Measurements from ENCODE around the gene LARGE1. TPM values are rescaled to one million over a fixed set of nuclear protein-coding genes. Genes with fewer than 3 reads are reported as not detected.

Gene LARGE1
- total RNA-seq, 2 donors from 2014 or later: 80.5 to 101 TPM

DNA sequence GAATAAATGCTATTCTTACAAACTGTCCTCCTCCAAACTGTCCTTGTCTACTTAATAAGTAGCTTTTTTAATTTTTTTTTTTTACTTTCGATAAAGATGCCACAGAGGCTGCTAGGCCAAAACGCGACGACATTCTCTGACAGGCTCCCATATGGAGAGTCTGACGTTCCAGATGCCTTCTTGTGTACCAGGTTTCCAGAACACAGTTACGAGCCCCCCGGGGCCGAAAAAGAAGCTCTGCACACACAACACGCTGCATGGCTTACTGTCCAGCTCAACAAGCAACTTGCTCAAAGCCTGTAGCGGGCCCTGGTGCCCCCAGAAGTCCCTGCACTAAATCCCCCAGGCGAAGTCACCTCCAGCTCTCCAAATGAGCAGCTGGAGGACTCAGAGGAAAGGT, 39.3 kb downstream of the LARGE1 start:
- H3K9me3 ChIP-seq: no peaks in the 10 kb centered on the region
- H3K27me3 ChIP-seq: no peaks in the 10 kb centered on the region
- H3K4me1 ChIP-seq: peaks cover 0 to 39% of the 10 kb centered on the region in 2 donors
- no peaks in the 10 kb centered on the region for H3K36me3 ChIP-seq
- H3K4me3 ChIP-seq: no peak overlapping the region
- TF ChIP-seq, protein P1, sequence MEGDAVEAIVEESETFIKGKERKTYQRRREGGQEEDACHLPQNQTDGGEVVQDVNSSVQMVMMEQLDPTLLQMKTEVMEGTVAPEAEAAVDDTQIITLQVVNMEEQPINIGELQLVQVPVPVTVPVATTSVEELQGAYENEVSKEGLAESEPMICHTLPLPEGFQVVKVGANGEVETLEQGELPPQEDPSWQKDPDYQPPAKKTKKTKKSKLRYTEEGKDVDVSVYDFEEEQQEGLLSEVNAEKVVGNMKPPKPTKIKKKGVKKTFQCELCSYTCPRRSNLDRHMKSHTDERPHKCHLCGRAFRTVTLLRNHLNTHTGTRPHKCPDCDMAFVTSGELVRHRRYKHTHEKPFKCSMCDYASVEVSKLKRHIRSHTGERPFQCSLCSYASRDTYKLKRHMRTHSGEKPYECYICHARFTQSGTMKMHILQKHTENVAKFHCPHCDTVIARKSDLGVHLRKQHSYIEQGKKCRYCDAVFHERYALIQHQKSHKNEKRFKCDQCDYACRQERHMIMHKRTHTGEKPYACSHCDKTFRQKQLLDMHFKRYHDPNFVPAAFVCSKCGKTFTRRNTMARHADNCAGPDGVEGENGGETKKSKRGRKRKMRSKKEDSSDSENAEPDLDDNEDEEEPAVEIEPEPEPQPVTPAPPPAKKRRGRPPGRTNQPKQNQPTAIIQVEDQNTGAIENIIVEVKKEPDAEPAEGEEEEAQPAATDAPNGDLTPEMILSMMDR (IDR thresholded peaks at IDR 0.05): no peak
- DNase-seq (ENCODE audit: low spot score): no peak
- no peak overlapping the region for H3K27ac ChIP-seq

DNA sequence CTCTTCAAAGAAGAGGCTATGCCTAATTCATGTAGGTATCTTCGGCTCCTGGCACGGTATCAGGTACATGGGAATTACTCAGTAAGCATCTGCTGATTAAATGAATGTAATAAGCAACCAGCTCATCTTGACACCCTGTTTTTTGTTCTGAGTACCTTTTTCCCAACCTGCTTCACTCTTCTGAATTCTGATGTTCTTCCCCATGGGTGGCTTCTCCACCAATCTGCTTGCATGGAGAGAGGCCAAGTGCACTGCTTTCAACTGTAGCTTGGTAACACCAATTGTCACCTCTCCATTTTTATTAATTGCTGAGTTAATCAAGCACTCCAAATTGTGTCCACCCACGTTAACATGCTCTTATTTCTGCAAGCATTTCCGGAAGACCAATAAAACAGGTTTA, 40.5 kb downstream of the LARGE1 start:
- Histone ChIP-seq H3K9me3 (no peaks in the 10 kb centered on the region), H3K36me3 (no peaks in the 10 kb centered on the region), H3K4me1 (peaks cover 0 to 47% of the 10 kb centered on the region in 2 donors), H3K4me3 (no peak overlapping the region), H3K27ac (peak overlapping the region in 1 of 2 donors; percentile 15), H3K27me3 (no peaks in the 10 kb centered on the region)
- DNase-seq (ENCODE audit: low spot score): no peak
- TF ChIP-seq, protein P1 (IDR thresholded peaks at IDR 0.05): no peak

DNA sequence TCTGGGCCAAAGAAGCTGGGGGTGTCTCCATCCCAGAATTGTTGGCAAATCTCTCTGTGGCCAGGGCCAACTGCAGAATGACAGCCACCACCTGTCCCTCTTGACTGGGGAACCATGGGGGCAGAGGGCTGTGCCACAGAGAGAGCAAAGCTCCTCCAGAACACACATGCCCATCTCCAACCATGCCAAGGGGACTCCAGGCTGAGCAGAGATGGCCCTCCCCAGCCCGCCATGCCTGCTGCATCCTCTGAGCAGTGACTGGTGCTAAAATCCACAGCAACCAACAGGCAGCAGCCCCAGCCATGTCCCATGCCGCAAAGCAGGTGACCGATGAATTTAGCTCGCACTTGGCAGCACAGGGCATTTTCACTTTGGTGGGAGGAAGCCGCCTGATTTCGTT, 45.0 kb downstream of the LARGE1 start:
- Histone ChIP-seq H3K36me3 (no peaks in the 10 kb centered on the region), H3K4me1 (peaks cover 0 to 56% of the 10 kb centered on the region in 2 donors), H3K4me3 (no peak overlapping the region), H3K27me3 (no peaks in the 10 kb centered on the region), H3K9me3 (no peaks in the 10 kb centered on the region), H3K27ac (peak overlapping the region; percentile 86 to 94)
- TF ChIP-seq, protein P1 (IDR thresholded peaks at IDR 0.05): no peak
- DNase-seq (ENCODE audit: low spot score): no peak

DNA sequence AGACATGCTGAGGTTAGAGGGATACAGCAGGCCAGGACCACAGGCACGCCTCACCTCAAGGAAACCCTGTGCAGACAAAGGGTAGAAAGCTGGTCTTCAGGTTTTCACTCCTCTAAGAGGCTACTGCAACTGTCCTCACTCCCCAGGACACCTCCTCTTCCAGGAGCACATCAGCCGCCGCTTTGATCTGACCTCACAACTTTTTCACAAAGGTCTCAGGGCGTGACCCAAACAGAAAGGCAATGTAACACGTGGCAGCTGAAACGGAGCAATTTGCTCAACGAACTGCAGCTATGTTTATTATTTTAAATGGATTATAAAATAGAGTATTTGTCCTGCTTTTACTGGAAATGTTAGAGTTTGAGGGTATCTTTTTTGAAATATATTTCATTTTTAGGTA, 46.1 kb downstream of the LARGE1 start:
- Histone ChIP-seq H3K36me3 (no peaks in the 10 kb centered on the region), H3K27me3 (no peaks in the 10 kb centered on the region), H3K4me1 (peaks cover 0 to 58% of the 10 kb centered on the region in 2 donors), H3K9me3 (no peaks in the 10 kb centered on the region), H3K27ac (peak overlapping the region; percentile 86 to 94), H3K4me3 (no peak overlapping the region)
- DNase-seq (ENCODE audit: low spot score): no peak
- TF ChIP-seq, protein P1 (IDR thresholded peaks at IDR 0.05): no peak

DNA sequence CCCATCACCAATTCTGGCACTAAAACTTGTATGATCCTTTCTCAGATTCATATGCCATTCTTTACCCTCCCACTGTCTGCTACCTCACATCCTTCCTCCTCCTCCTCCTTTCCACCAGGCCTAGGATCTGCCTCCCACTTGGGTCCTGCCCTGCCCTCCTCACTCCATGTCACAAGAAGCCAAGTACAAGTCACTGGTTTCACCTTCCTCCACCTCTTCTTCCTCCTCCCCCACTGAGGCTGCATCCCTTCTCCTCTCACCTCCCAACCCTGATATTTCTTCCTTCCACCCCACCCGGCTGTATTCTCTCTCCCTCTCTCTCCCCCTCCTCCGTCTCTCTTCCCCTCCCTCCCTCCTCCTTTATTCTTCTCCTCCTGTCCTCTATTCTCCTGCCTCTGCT, 46.6 kb downstream of the LARGE1 start:
- H3K9me3 ChIP-seq: no peaks in the 10 kb centered on the region
- no peak for DNase-seq (ENCODE audit: low spot score)
- H3K36me3 ChIP-seq: no peaks in the 10 kb centered on the region
- TF ChIP-seq, protein P1 (IDR thresholded peaks at IDR 0.05): no peak
- H3K4me1 ChIP-seq: peaks cover 0 to 64% of the 10 kb centered on the region in 2 donors
- peak overlapping the region; percentile 86 to 94 for H3K27ac ChIP-seq
- H3K4me3 ChIP-seq: no peak overlapping the region
- H3K27me3 ChIP-seq: no peaks in the 10 kb centered on the region

DNA sequence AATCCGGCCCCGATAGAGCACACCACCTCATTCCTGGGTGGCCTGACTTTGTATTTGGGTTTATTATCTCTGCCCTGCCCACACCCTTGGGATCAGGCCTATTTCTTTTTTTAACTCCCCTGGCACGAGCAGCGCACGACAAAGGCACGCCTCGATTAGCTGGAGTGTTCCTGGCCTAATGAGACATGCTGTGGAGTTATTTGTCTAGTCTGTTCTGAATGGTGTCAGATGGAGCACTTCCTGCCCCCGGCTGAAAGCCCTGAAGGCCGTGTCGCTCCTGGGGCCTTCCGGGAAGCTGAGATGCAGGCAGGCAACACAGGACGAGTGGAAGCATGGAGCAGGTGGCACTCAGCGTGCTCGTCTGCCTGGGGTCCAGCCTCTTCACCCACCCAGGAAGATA, 47.1 kb downstream of the LARGE1 start:
- DNase-seq (ENCODE audit: low spot score): peak; percentile 69
- Histone ChIP-seq H3K27me3 (no peaks in the 10 kb centered on the region), H3K4me1 (peaks cover 0 to 68% of the 10 kb centered on the region in 2 donors), H3K4me3 (peak overlapping the region; percentile 26 to 34), H3K9me3 (no peaks in the 10 kb centered on the region), H3K27ac (peak overlapping the region; percentile 86 to 94), H3K36me3 (no peaks in the 10 kb centered on the region)
- TF ChIP-seq, protein P1 (IDR thresholded peaks at IDR 0.05): no peak

Measured in right atrium auricular region (tissue), 2 donors.